Tibial artery (tissue), 4 donors: ENCODE data around the gene HNF1A.

ENCODE experiments used
- DNase-seq, 2 donors: peaks; one replicate each; pipeline ENCODE4 v3.0.0-alpha.2; 2019
- H3K27ac ChIP-seq, 2 donors: fragments of 200-600 bp; sonication (generic) in 1 of 2; 1 replicate in 1 of 2; 2 replicates in 1 of 2; pipeline ENCODE4 v1.5.1; 2018 to 2019; ENCODE audit warnings: mild to moderate bottlenecking in 1 of 2
- H3K27me3 ChIP-seq, 2 donors: fragments of 200-600 bp; sonication (generic) in 1 of 2; one replicate each; pipeline versions ENCODE4 v1.5.1 to v1.6.0; 2016 to 2019
- H3K36me3 ChIP-seq, 3 donors: fragments of 200-600 bp; sonication (generic) in 2 of 3; one replicate each; pipeline ENCODE4 v1.5.1; 2016 to 2019; ENCODE audit warnings: mild to moderate bottlenecking in 2 of 3
- H3K4me1 ChIP-seq, 4 donors: fragments of 200-600 bp; sonication (generic) in 2 of 4; 1 replicate in 3 of 4; 2 replicates in 1 of 4; pipeline ENCODE4 v1.5.1; 2016 to 2019
- H3K4me3 ChIP-seq, 2 donors: fragments of 200-600 bp; sonication (generic) in 1 of 2; 1 replicate in 1 of 2; 2 replicates in 1 of 2; pipeline ENCODE4 v1.5.1; 2018 to 2019; ENCODE audit warnings: mild to moderate bottlenecking in 2 of 2
- H3K9me3 ChIP-seq, 3 donors: fragments of 200-600 bp; sonication (generic) in 1 of 3; one replicate each; pipeline ENCODE4 v1.5.1; 2016 to 2019
- intact Hi-C: fragments of 100-400 bp; cut with DNase I; formaldehyde crosslinking; loops from one replicate; pipeline ENCODE4 v1.15.0; 2023; ENCODE audit warnings: low total_unique reads
- TF ChIP-seq, protein P1 (sequence below), 2 experiments: fragments of 200-600 bp in 1 of 2; fragments of 450-650 bp in 1 of 2; IDR thresholded peaks; one replicate each; pipeline ENCODE4 v1.5.1; 2017 to 2019; ENCODE audit warnings: antibody characterized with exemption in 2 of 2, mild to moderate bottlenecking in 1 of 2, moderate library complexity in 1 of 2

Gene HNF1A

DNA sequence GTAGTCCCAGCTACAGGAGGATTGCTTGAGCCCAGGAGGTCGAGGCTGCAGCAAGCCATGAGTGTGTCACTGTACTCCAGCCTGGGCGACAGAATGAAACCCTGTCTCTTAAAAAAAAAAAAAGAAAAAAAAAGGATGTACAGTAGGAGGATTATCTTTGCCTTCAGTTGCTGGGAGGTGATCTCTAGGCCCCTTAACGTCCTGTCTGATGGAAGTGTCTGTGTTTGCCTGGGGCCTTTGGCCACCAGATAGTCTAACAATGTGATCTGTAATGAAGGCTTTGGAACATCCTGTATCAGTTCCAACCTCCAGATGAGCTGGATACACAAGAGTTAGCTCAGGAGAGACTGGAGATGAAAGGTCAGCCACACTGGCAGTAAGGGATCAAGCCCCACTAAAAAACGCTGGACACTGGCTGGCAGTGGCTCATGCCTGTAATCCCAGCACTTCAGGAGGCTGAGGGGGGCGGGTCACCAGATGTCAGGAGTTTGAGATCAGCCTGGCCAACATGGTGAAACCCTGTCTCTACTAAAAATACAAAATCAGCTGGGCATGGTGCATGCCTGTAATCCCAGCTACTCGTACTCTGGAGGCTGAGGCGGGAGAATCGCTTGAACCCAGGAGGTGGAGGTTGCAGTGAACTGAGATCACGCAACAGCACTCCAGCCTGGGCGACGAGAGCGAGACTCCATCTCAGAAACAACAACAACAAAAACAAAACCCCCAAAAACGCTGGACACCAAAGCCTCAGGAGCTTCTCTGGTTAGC is 19.0 kb upstream of the HNF1A start:
- H3K9me3 ChIP-seq: no peaks in the 10 kb centered on the region
- TF ChIP-seq, protein P1, sequence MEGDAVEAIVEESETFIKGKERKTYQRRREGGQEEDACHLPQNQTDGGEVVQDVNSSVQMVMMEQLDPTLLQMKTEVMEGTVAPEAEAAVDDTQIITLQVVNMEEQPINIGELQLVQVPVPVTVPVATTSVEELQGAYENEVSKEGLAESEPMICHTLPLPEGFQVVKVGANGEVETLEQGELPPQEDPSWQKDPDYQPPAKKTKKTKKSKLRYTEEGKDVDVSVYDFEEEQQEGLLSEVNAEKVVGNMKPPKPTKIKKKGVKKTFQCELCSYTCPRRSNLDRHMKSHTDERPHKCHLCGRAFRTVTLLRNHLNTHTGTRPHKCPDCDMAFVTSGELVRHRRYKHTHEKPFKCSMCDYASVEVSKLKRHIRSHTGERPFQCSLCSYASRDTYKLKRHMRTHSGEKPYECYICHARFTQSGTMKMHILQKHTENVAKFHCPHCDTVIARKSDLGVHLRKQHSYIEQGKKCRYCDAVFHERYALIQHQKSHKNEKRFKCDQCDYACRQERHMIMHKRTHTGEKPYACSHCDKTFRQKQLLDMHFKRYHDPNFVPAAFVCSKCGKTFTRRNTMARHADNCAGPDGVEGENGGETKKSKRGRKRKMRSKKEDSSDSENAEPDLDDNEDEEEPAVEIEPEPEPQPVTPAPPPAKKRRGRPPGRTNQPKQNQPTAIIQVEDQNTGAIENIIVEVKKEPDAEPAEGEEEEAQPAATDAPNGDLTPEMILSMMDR (IDR thresholded peaks at IDR 0.05): no peak
- H3K36me3 ChIP-seq: no peaks in the 10 kb centered on the region
- intact Hi-C loops: no loop called here
- no peak for DNase-seq
- peaks cover 0 to 9% of the 10 kb centered on the region in 2 donors for H3K27me3 ChIP-seq
- no peak overlapping the region for H3K4me3 ChIP-seq
- H3K4me1 ChIP-seq: no peaks in the 10 kb centered on the region
- H3K27ac ChIP-seq: no peak overlapping the region

DNA sequence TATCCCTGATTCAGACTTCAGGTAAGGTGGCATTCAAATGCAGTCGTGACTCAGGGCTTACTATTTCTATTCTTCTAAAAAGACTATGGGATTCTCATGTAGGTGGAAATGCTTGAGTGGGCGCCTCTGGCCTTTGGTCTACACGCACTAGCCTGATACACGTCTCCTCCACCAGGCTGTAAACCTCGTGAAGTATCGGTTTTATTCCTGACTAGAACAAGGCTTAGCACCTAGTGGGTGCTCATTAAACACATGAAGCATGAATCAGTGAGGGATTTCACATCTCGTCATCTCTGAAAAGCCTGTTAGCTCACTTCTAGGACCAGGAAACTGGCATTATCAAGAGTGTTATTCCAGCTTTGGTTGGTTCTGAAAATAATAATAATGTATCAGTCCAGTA is 17.7 kb upstream of the HNF1A start:
- Histone ChIP-seq H3K36me3 (no peaks in the 10 kb centered on the region), H3K27me3 (peaks cover 0 to 9% of the 10 kb centered on the region in 2 donors), H3K4me1 (no peaks in the 10 kb centered on the region), H3K4me3 (no peak overlapping the region), H3K9me3 (no peaks in the 10 kb centered on the region), H3K27ac (no peak overlapping the region)
- intact Hi-C loops: no loop called here
- TF ChIP-seq, protein P1 (IDR thresholded peaks at IDR 0.05): no peak
- DNase-seq: no peak

DNA sequence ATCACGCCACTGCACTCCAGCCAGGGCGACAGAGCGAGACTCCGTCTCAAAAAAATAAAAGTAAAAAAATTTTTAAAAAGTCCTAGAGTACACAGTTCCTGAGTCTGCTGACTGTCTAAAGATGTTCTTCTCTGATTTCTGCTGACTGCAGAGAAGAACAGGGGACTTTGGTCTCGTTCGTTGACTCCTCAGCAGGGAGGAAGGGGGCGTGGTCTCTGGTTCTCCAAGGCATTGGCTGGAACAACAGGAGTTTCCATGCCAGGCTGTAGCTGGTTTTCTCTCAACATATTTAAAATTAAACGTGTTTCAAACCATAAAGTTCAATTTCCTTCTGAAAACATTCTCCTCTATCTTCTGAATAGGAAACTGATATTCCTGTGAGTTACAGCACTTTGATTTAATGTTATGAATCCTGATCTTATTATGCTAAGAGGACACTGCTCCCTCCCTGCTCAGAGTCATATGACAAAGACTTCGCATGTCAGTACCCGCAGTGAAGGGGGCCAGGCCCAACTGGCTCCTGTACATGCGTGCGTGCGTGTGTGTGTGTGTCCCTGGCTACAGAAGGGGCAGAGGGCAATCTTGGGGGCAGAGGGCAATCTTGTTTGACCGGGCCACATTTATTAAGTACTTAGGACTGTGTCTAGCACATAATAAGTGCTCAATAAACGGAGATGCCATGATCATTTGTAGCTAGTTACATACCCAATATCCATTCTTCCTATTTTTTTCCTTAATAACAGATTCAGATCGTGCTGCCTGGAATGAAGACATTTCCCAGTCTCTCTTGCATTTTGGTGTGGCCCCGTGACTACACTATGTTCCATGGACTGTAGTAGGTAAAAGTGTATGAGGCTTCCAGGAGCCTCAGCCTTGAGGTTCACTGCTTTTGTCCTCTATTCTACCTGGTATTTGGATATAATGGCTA is 16.5 kb upstream of the HNF1A start:
- TF ChIP-seq, protein P1 (IDR thresholded peaks at IDR 0.05): no peak
- Histone ChIP-seq H3K9me3 (no peaks in the 10 kb centered on the region), H3K4me3 (no peak overlapping the region), H3K4me1 (no peaks in the 10 kb centered on the region), H3K27ac (no peak overlapping the region), H3K27me3 (peaks cover 0 to 5% of the 10 kb centered on the region in 2 donors), H3K36me3 (no peaks in the 10 kb centered on the region)
- peak in 1 of 2 donors; percentile 77 for DNase-seq
- intact Hi-C loops: no loop called here

DNA sequence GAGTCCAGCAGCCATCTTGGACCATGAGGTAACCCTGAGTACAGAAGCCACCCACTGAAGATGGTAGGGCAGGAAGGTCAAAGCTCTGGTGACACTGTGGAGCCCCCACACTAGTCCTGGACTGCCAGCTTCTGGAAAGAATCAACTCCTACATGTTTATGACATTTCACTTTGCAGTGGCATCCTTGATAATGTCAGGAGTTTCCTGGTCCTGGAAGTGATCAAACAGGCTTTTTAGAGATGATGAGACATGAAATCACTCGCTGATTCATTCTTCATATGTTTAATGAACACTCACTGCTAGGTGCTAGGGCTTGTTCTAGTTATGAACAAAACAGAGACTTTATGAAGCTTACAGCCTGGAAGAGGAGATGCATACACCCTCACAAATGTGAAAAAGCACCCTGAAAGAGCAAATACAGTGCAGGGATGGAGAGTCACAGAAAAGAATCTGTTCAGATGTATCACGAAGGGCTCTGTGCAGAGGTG is 15.8 kb upstream of the HNF1A start:
- H3K27me3 ChIP-seq: peaks cover 0 to 4% of the 10 kb centered on the region in 2 donors
- TF ChIP-seq, protein P1 (IDR thresholded peaks at IDR 0.05): no peak
- H3K36me3 ChIP-seq: no peaks in the 10 kb centered on the region
- no peaks in the 10 kb centered on the region for H3K9me3 ChIP-seq
- no peak overlapping the region for H3K4me3 ChIP-seq
- no peak for DNase-seq
- H3K4me1 ChIP-seq: no peaks in the 10 kb centered on the region
- intact Hi-C loops: no loop called here
- H3K27ac ChIP-seq: no peak overlapping the region

DNA sequence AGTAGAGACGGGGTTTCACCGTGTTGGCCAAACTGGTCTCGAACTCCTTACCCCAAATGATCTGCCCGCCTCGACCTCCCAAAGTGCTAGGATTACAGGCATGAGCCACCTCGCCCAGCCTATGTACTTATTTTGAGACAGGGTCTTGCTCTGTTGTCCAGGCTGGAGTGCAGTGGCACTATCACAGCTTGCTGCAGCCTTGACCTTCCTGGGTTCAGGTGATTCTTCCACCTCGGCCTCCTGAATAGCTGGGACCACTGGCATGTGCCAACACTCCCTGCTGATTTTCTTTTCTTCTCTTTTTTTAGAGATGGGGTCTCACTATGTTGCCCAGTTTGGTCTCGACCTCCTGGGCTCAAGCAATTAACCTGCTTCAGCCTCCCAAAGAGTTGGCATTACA is 14.0 kb upstream of the HNF1A start:
- no peaks in the 10 kb centered on the region for H3K4me1 ChIP-seq
- intact Hi-C loops: no loop called here

More for the DNA sequence above, 14.0 kb upstream of the HNF1A start:
- H3K4me3 ChIP-seq: no peak overlapping the region
- no peaks in the 10 kb centered on the region for H3K9me3 ChIP-seq
- TF ChIP-seq, protein P1 (IDR thresholded peaks at IDR 0.05): no peak
- no peaks in the 10 kb centered on the region for H3K36me3 ChIP-seq
- peaks cover 0 to 3% of the 10 kb centered on the region in 2 donors for H3K27me3 ChIP-seq
- no peak overlapping the region for H3K27ac ChIP-seq
- no peak for DNase-seq
